HEK293 (cell line): ENCODE results near the gene MARF1.

ENCODE experiments used
- CTCF ChIA-PET: fragments of 350-600 bp; formaldehyde crosslinking; extraction: SDS; loops from one replicate; lab custom pipeline; 2021; ENCODE audit warnings: antibody characterized with exemption; lab: Yijun Ruan, JAX
- POLR2A ChIA-PET: fragments of 300-600 bp; formaldehyde crosslinking; extraction: SDS; loops from one replicate; lab custom pipeline; 2020; ENCODE audit warnings: antibody characterized with exemption, inconsistent platforms; lab: Yijun Ruan, JAX
- H3K27ac ChIP-seq: fragments of 200-500 bp; sonication (Bioruptor generic); 2 replicates; pipeline ENCODE4 v1.5.1; 2014; ENCODE audit warnings: low read depth, low read length, control low read depth, inconsistent platforms; ENCODE audit errors: extremely low read depth
- H3K36me3 ChIP-seq, 2 experiments: fragments of 200-500 bp in 1 of 2; sonication (Bioruptor generic) in 1 of 2; 1 replicate in 1 of 2; 2 replicates in 1 of 2; pipeline ENCODE4 v1.5.1; 2014 to 2017; ENCODE audit warnings: inconsistent platforms in 2 of 2, low read length in 2 of 2; ENCODE audit not compliant: control insufficient read depth in 2 of 2, insufficient read depth in 1 of 2
- H3K4me1 ChIP-seq: fragments of 200-500 bp; sonication (Bioruptor generic); 2 replicates; pipeline ENCODE4 v1.5.1; 2014; ENCODE audit warnings: mild to moderate bottlenecking, low read length, inconsistent platforms; ENCODE audit not compliant: control insufficient read depth, insufficient read depth
- H3K4me3 ChIP-seq: 2 replicates; pipeline ENCODE4 v1.5.1; 2011; ENCODE audit warnings: low read depth, mild to moderate bottlenecking, control low read depth, low read length, moderate library complexity
- H3K9me3 ChIP-seq: fragments of 200-500 bp; sonication (Bioruptor generic); 2 replicates; pipeline ENCODE4 v1.5.1; 2014; ENCODE audit warnings: low read depth, low read length, inconsistent platforms; ENCODE audit not compliant: control insufficient read depth, insufficient read depth
- GFI1B ChIP-seq: fragments of 450-650 bp; formaldehyde crosslinking; IDR thresholded peaks from 2 replicates; pipeline ENCODE4 v1.5.1; 2016; ENCODE audit warnings: missing biosample characterization, missing genetic modification characterization
- HOXD13 ChIP-seq: sonication (generic); formaldehyde crosslinking; IDR thresholded peaks from 2 replicates; pipeline ENCODE4 v1.8.0; 2022; ENCODE audit warnings: missing genetic modification reagents, borderline replicate concordance
- OVOL3 ChIP-seq: fragments of 450-650 bp; formaldehyde crosslinking; IDR thresholded peaks from 2 replicates; pipeline ENCODE4 v1.5.1; 2016; ENCODE audit warnings: missing biosample characterization, missing genetic modification characterization
- PRDM1 ChIP-seq: fragments of 450-650 bp; formaldehyde crosslinking; IDR thresholded peaks from 2 replicates; pipeline ENCODE4; 2016; ENCODE audit warnings: missing biosample characterization, missing genetic modification characterization
- SCRT1 ChIP-seq: fragments of 450-650 bp; formaldehyde crosslinking; IDR thresholded peaks from 2 replicates; pipeline ENCODE4 v1.5.1; 2016; ENCODE audit warnings: missing biosample characterization, missing genetic modification characterization, borderline replicate concordance
- ZBTB1 ChIP-seq: fragments of 450-650 bp; formaldehyde crosslinking; IDR thresholded peaks from 2 replicates; pipeline ENCODE4 v1.5.1; 2016; ENCODE audit warnings: missing biosample characterization, missing genetic modification characterization
- ZBTB17 ChIP-seq: fragments of 450-650 bp; formaldehyde crosslinking; IDR thresholded peaks from 2 replicates; pipeline ENCODE4 v1.5.1; 2016; ENCODE audit warnings: missing biosample characterization, missing genetic modification characterization
- ZFP69B ChIP-seq: fragments of 450-650 bp; formaldehyde crosslinking; IDR thresholded peaks from 2 replicates; pipeline ENCODE4 v1.5.1; 2016; ENCODE audit warnings: missing biosample characterization, missing genetic modification characterization
- ZNF114 ChIP-seq: fragments of 450-650 bp; formaldehyde crosslinking; IDR thresholded peaks from 2 replicates; pipeline ENCODE4 v1.5.0; 2017; ENCODE audit warnings: missing biosample characterization, missing genetic modification characterization
- ZNF248 ChIP-seq: fragments of 450-650 bp; formaldehyde crosslinking; IDR thresholded peaks from 2 replicates; pipeline ENCODE4 v1.5.1; 2017; ENCODE audit warnings: missing biosample characterization, missing genetic modification characterization
- ZNF48 ChIP-seq: fragments of 450-650 bp; formaldehyde crosslinking; IDR thresholded peaks from 2 replicates; pipeline ENCODE4 v1.5.1; 2016; ENCODE audit warnings: missing biosample characterization, missing genetic modification characterization
- ZNF529 ChIP-seq: fragments of 450-650 bp; formaldehyde crosslinking; IDR thresholded peaks from 2 replicates; pipeline ENCODE4 v1.5.1; 2017; ENCODE audit warnings: missing genetic modification characterization, missing biosample characterization; ENCODE audit not compliant: insufficient replicate concordance
- ZNF544 ChIP-seq: fragments of 450-650 bp; formaldehyde crosslinking; IDR thresholded peaks from 2 replicates; pipeline ENCODE4 v1.5.0; 2017; ENCODE audit warnings: missing biosample characterization, missing genetic modification characterization
- ZNF561 ChIP-seq: fragments of 450-650 bp; IDR thresholded peaks from 2 replicates; pipeline ENCODE4 v1.5.1; 2018; ENCODE audit warnings: missing biosample characterization, missing genetic modification characterization, borderline replicate concordance
- ZNF571 ChIP-seq: fragments of 450-650 bp; formaldehyde crosslinking; IDR thresholded peaks from 2 replicates; pipeline ENCODE4 v1.5.0; 2017; ENCODE audit warnings: missing biosample characterization, missing genetic modification characterization
- ZNF660 ChIP-seq: fragments of 450-650 bp; IDR thresholded peaks from 2 replicates; pipeline ENCODE4 v1.5.1; 2018; ENCODE audit warnings: missing biosample characterization, mild to moderate bottlenecking, missing genetic modification characterization
- ZNF747 ChIP-seq: fragments of 450-650 bp; formaldehyde crosslinking; IDR thresholded peaks from 2 replicates; pipeline ENCODE4 v1.5.1; 2016; ENCODE audit warnings: missing biosample characterization, missing genetic modification characterization
- ZNF76 ChIP-seq: fragments of 450-650 bp; formaldehyde crosslinking; IDR thresholded peaks from 2 replicates; pipeline ENCODE4; 2016; ENCODE audit warnings: low read depth, missing biosample characterization, missing genetic modification characterization, borderline replicate concordance
- ZNF768 ChIP-seq: fragments of 450-650 bp; formaldehyde crosslinking; IDR thresholded peaks from 2 replicates; pipeline ENCODE4 v1.5.1; 2018; ENCODE audit warnings: missing biosample characterization, mild to moderate bottlenecking, missing genetic modification characterization
- ZNF785 ChIP-seq: fragments of 450-650 bp; formaldehyde crosslinking; IDR thresholded peaks from 2 replicates; pipeline ENCODE4 v1.5.1; 2016; ENCODE audit warnings: missing biosample characterization, missing genetic modification characterization
- ZNF843 ChIP-seq: fragments of 450-650 bp; formaldehyde crosslinking; IDR thresholded peaks from 2 replicates; pipeline ENCODE4 v1.5.1; 2016; ENCODE audit warnings: missing biosample characterization, missing genetic modification characterization
- TF ChIP-seq, protein P1 (sequence below): IDR thresholded peaks from 2 replicates; pipeline ENCODE4 v1.6.1; 2011; ENCODE audit warnings: mild to moderate bottlenecking, low read depth, low read length, borderline replicate concordance
- TF ChIP-seq, protein P2 (sequence below): fragments of 450-650 bp; formaldehyde crosslinking; IDR thresholded peaks from 2 replicates; pipeline ENCODE4 v1.5.1; 2017; ENCODE audit warnings: missing biosample characterization, missing genetic modification characterization
- TF ChIP-seq, protein P3 (sequence below): fragments of 450-650 bp; formaldehyde crosslinking; IDR thresholded peaks from 2 replicates; pipeline ENCODE4 v1.5.1; 2017; ENCODE audit warnings: missing biosample characterization, missing genetic modification characterization
- TF ChIP-seq, protein P4 (sequence below): fragments of 450-650 bp; formaldehyde crosslinking; IDR thresholded peaks from 2 replicates; pipeline ENCODE4 v1.5.1; 2016; ENCODE audit warnings: missing biosample characterization, missing genetic modification characterization

MARF1 gene

DNA sequence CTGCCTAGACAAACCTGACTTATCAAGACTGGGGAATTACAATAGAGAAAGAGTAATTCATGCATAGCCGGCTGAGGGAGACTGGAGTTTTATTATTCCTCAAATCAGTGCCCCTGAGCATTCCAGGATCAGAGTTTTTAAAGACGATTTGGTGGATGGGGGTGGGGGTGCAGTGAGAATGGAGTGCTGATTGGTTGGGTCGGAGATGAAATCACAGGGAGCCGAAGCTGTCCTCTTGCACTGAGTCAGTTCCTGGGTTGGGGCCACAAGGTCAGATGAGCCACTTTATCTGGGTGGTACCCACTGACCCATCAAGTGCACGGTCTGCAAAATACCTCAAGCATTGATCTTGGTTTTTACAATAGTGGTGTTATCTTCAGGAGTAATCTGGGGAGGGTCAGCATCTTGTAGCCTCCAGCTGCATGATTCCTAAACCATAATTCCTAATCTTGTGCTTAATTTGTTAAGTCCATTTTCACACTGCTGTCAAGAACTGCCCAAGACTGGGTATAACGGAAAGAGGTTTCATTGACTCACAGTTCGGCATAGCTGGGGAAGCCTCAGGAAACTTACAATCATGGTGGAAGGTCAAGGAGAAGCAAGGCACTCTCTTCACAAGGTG, 69.6 kb downstream of the MARF1 start:
- CTCF ChIA-PET: no interaction called here
- H3K4me1 ChIP-seq: no peaks in the 10 kb centered on the region
- no peak overlapping the region for H3K4me3 ChIP-seq
- H3K27ac ChIP-seq: no peak overlapping the region
- POLR2A ChIA-PET: no interaction called here
- TF ChIP-seq ZNF747 (tag by site-specific recombination) (no peak), OVOL3 (tag by site-specific recombination) (no peak), ZNF114 (no peak), ZFP69B (tag by site-specific recombination) (no peak), ZNF571 (no peak), GFI1B (tag by site-specific recombination) (no peak), PRDM1 (no peak), ZNF768 (no peak), ZNF48 (no peak), SCRT1 (no peak), ZNF561 (tag by site-specific recombination) (no peak), ZNF544 (tag by site-specific recombination) (no peak), ZNF843 (tag by site-specific recombination) (no peak), ZNF529 (tag by site-specific recombination) (no peak), ZNF248 (tag by site-specific recombination) (no peak), ZNF660 (tag by site-specific recombination) (no peak), ZNF785 (tag by site-specific recombination) (no peak)
- TF ChIP-seq, protein P1, sequence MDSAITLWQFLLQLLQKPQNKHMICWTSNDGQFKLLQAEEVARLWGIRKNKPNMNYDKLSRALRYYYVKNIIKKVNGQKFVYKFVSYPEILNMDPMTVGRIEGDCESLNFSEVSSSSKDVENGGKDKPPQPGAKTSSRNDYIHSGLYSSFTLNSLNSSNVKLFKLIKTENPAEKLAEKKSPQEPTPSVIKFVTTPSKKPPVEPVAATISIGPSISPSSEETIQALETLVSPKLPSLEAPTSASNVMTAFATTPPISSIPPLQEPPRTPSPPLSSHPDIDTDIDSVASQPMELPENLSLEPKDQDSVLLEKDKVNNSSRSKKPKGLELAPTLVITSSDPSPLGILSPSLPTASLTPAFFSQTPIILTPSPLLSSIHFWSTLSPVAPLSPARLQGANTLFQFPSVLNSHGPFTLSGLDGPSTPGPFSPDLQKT: no peak
- TF ChIP-seq, protein P2, sequence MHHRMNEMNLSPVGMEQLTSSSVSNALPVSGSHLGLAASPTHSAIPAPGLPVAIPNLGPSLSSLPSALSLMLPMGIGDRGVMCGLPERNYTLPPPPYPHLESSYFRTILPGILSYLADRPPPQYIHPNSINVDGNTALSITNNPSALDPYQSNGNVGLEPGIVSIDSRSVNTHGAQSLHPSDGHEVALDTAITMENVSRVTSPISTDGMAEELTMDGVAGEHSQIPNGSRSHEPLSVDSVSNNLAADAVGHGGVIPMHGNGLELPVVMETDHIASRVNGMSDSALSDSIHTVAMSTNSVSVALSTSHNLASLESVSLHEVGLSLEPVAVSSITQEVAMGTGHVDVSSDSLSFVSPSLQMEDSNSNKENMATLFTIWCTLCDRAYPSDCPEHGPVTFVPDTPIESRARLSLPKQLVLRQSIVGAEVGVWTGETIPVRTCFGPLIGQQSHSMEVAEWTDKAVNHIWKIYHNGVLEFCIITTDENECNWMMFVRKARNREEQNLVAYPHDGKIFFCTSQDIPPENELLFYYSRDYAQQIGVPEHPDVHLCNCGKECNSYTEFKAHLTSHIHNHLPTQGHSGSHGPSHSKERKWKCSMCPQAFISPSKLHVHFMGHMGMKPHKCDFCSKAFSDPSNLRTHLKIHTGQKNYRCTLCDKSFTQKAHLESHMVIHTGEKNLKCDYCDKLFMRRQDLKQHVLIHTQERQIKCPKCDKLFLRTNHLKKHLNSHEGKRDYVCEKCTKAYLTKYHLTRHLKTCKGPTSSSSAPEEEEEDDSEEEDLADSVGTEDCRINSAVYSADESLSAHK: no peak
- TF ChIP-seq, protein P3, sequence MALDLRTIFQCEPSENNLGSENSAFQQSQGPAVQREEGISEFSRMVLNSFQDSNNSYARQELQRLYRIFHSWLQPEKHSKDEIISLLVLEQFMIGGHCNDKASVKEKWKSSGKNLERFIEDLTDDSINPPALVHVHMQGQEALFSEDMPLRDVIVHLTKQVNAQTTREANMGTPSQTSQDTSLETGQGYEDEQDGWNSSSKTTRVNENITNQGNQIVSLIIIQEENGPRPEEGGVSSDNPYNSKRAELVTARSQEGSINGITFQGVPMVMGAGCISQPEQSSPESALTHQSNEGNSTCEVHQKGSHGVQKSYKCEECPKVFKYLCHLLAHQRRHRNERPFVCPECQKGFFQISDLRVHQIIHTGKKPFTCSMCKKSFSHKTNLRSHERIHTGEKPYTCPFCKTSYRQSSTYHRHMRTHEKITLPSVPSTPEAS (tag by site-specific recombination): no peak
- no peaks in the 10 kb centered on the region for H3K9me3 ChIP-seq
- no peaks in the 10 kb centered on the region for H3K36me3 ChIP-seq

GRCh38 chr16:15572329-15573001, 70.5 kb downstream of the MARF1 start:
- POLR2A ChIA-PET: no interaction called here
- no peaks in the 10 kb centered on the region for H3K9me3 ChIP-seq
- TF ChIP-seq ZNF561 (tag by site-specific recombination) (no peak), ZBTB17 (tag by site-specific recombination) (no peak), HOXD13 (CRISPR knock-in tag) (no peak), ZNF76 (tag by site-specific recombination) (no peak), ZBTB1 (tag by site-specific recombination) (no peak)
- TF ChIP-seq, protein P4, sequence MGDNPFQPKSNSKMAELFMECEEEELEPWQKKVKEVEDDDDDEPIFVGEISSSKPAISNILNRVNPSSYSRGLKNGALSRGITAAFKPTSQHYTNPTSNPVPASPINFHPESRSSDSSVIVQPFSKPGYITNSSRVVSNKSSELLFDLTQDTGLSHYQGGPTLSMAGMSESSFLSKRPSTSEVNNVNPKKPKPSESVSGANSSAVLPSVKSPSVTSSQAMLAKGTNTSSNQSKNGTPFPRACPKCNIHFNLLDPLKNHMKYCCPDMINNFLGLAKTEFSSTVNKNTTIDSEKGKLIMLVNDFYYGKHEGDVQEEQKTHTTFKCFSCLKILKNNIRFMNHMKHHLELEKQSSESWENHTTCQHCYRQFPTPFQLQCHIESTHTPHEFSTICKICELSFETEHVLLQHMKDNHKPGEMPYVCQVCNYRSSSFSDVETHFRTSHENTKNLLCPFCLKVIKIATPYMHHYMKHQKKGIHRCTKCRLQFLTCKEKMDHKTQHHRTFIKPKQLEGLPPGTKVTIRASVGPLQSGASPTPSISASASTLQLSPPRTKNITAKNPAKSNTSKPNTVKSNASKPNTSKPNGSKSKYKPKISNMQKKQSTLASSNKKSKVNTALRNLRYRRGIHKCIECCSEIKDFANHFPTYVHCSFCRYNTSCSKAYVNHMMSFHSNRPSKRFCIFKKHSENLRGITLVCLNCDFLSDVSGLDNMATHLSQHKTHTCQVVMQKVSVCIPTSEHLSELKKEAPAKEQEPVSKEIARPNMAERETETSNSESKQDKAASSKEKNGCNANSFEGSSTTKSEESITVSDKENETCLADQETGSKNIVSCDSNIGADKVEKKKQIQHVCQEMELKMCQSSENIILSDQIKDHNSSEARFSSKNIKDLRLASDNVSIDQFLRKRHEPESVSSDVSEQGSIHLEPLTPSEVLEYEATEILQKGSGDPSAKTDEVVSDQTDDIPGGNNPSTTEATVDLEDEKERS (tag by site-specific recombination): no peak

More at GRCh38 chr16:15572329-15573001, 70.5 kb downstream of the MARF1 start:
- CTCF ChIA-PET: interaction anchor here (1.4 kb wide), 1 partner anchor 22 kb away, joined by 3 read pairs; no protein-coding TSS in a partner anchor
- Histone ChIP-seq H3K36me3 (no peaks in the 10 kb centered on the region), H3K4me1 (no peaks in the 10 kb centered on the region), H3K27ac (no peak overlapping the region), H3K4me3 (no peak overlapping the region)
